Stimulated activated CD8-positive, alpha-beta memory T cell treated with anti-CD3 and anti-CD28 coated beads, Interleukin-15, amount 100 ng/mL, for 48 hours (primary cell): ENCODE data around the gene LRRC3C.
A peak's percentile ranks its signal among the peaks of the same experiment; 100 is the strongest.

ENCODE experiments used
- DNase-seq, 2 donors: peaks; one replicate each; pipeline ENCODE4 v3.0.0-alpha.2; 2020; ENCODE audit warnings: low read depth in 2 of 2

The LRRC3C gene

GRCh38 chr17:39974433-39974832 lies 46.9 kb downstream of the LRRC3C start:
- no peak for DNase-seq

- no peak for DNase-seq
These were observed 48.3 kb downstream of the LRRC3C start for GRCh38 chr17:39975801-39976200.

GRCh38 chr17:39979016-39979670 lies 51.6 kb downstream of the LRRC3C start:
- no peak for DNase-seq

GRCh38 chr17:39979893-39980350 lies 52.4 kb downstream of the LRRC3C start:
- DNase-seq, result no peak

- peak; percentile 92 to 94 for DNase-seq
These were observed 53.0 kb downstream of the LRRC3C start, which contains the start of gene PSMD3 for GRCh38 chr17:39980351-39981206. Gene PSMD3, plus strand, starts transcription at chr17:39980807. Its CDS starts 164 bp downstream, at chr17:39980971.

GRCh38 chr17:39981207-39981741 lies 53.7 kb downstream of the LRRC3C start:
- no peak for DNase-seq

- DNase-seq, result no peak
These were observed 54.3 kb downstream of the LRRC3C start for GRCh38 chr17:39981766-39982375.

- DNase-seq, result no peak
These were observed 60.8 kb downstream of the LRRC3C start for GRCh38 chr17:39988206-39988810.

GRCh38 chr17:39994448-39994847 lies 66.9 kb downstream of the LRRC3C start:
- DNase-seq, result no peak
